ENCODE data around the gene HECA. TPM values are rescaled to one million over a fixed set of nuclear protein-coding genes. Genes with fewer than 3 reads are reported as not detected.

The HECA gene
- total and polyA plus RNA-seq, 2 experiments from 2014 or later, result 2.9 to 22.5 TPM

GRCh38 chr6:139144490-139145085, 9.7 kb downstream of the HECA start:
- in situ Hi-C loops (cut with MboI), result no loop called here
- no peak overlapping the region for H3K27ac ChIP-seq
- 97 to 98% methylated on average over 4 of the region's 4 CpGs for WGBS, 2 experiments (ENCODE audit: low coverage in 1 of 2, low lambda C conversion rate in 2 of 2, missing lambda C conversion rate in 2 of 2)

GRCh38 chr6:139145661-139146060, 10.8 kb downstream of the HECA start:
- in situ Hi-C loops (cut with MboI), result no loop called here
- Histone ChIP-seq H3K79me2 (ENCODE audit: insufficient read depth) (peaks cover 97% of the 10 kb centered on the region), H3K27ac (no peak overlapping the region), H3K27me3 (replicated peaks; ENCODE audit: insufficient read depth) (no peaks in the 10 kb centered on the region), H3K4me2 (ENCODE audit: unreplicated experiment) (no peak overlapping the region), H3K9me2 (ENCODE audit: insufficient read depth) (no peaks in the 10 kb centered on the region), H2AFZ (no peak overlapping the region), H3F3A (ENCODE audit: insufficient read depth) (no peaks in the 10 kb centered on the region), H3K9me3 (ENCODE audit: low read depth) (no peaks in the 10 kb centered on the region), H3K36me3 (ENCODE audit: low read depth) (no peaks in the 10 kb centered on the region), H3K9ac (no peak overlapping the region), H4K20me1 (ENCODE audit: insufficient read depth) (peaks cover 13% of the 10 kb centered on the region; the same call in 1 of the 2 replicates), H3K4me3 (no peak overlapping the region), H3K4me1 (ENCODE audit: insufficient read depth) (no peaks in the 10 kb centered on the region)
- no peak for DNase-seq
- WGBS, 2 experiments (ENCODE audit: low coverage in 1 of 2, low lambda C conversion rate in 2 of 2, missing lambda C conversion rate in 2 of 2), result 94 to 96% methylated on average over 3 of the region's 3 CpGs
- no peak for TF ChIP-seq EZH2 (IDR thresholded peaks at IDR 0.05; ENCODE audit: insufficient read depth, poor library complexity, severe bottlenecking)
- no peak for TF ChIP-seq EZH2phosphoT487 (IDR thresholded peaks at IDR 0.05; ENCODE audit: insufficient read depth, low read depth)

More at GRCh38 chr6:139144490-139145085, 9.7 kb downstream of the HECA start:
- Histone ChIP-seq H3K4me2 (ENCODE audit: unreplicated experiment) (no peak overlapping the region), H3F3A (ENCODE audit: insufficient read depth) (no peaks in the 10 kb centered on the region), H3K4me3 (no peak overlapping the region), H4K20me1 (ENCODE audit: insufficient read depth) (peaks cover 8% of the 10 kb centered on the region; the same call in 1 of the 2 replicates), H3K36me3 (ENCODE audit: low read depth) (no peaks in the 10 kb centered on the region), H3K4me1 (ENCODE audit: insufficient read depth) (no peaks in the 10 kb centered on the region), H3K9me3 (ENCODE audit: low read depth) (no peaks in the 10 kb centered on the region), H2AFZ (no peak overlapping the region), H3K79me2 (ENCODE audit: insufficient read depth) (peaks cover 98% of the 10 kb centered on the region), H3K9me2 (ENCODE audit: insufficient read depth) (no peaks in the 10 kb centered on the region), H3K9ac (no peak overlapping the region), H3K27me3 (replicated peaks; ENCODE audit: insufficient read depth) (no peaks in the 10 kb centered on the region)
- no peak for DNase-seq
- no peak for TF ChIP-seq EZH2phosphoT487 (IDR thresholded peaks at IDR 0.05; ENCODE audit: insufficient read depth, low read depth)
- no peak for TF ChIP-seq EZH2 (IDR thresholded peaks at IDR 0.05; ENCODE audit: insufficient read depth, poor library complexity, severe bottlenecking)

- no peaks in the 10 kb centered on the region for H3K9me3 ChIP-seq (ENCODE audit: low read depth)
- no peak overlapping the region for H3K9ac ChIP-seq
- no peak overlapping the region for H3K4me2 ChIP-seq (ENCODE audit: unreplicated experiment)
- H3K9me2 ChIP-seq (ENCODE audit: insufficient read depth), result no peaks in the 10 kb centered on the region
- 89 to 90% methylated on average over 5 of the region's 5 CpGs for WGBS, 2 experiments (ENCODE audit: low coverage in 1 of 2, low lambda C conversion rate in 2 of 2, missing lambda C conversion rate in 2 of 2)
- no peak overlapping the region for H2AFZ ChIP-seq
- DNase-seq, result no peak
- peaks cover 13% of the 10 kb centered on the region; the same call in 1 of the 2 replicates for H4K20me1 ChIP-seq (ENCODE audit: insufficient read depth)
- in situ Hi-C loops (cut with MboI), result no loop called here
- H3K27ac ChIP-seq, result no peak overlapping the region
- TF ChIP-seq EZH2phosphoT487 (IDR thresholded peaks at IDR 0.05; ENCODE audit: insufficient read depth, low read depth) (no peak), EZH2 (IDR thresholded peaks at IDR 0.05; ENCODE audit: insufficient read depth, poor library complexity, severe bottlenecking) (no peak)
- peaks cover 97% of the 10 kb centered on the region for H3K79me2 ChIP-seq (ENCODE audit: insufficient read depth)
- H3K27me3 ChIP-seq (replicated peaks; ENCODE audit: insufficient read depth), result no peaks in the 10 kb centered on the region
- no peaks in the 10 kb centered on the region for H3F3A ChIP-seq (ENCODE audit: insufficient read depth)
- no peak overlapping the region for H3K4me3 ChIP-seq
- H3K4me1 ChIP-seq (ENCODE audit: insufficient read depth), result no peaks in the 10 kb centered on the region
- no peaks in the 10 kb centered on the region for H3K36me3 ChIP-seq (ENCODE audit: low read depth)
Observed at GRCh38 chr6:139146317-139146726, 11.4 kb downstream of the HECA start.

DNA sequence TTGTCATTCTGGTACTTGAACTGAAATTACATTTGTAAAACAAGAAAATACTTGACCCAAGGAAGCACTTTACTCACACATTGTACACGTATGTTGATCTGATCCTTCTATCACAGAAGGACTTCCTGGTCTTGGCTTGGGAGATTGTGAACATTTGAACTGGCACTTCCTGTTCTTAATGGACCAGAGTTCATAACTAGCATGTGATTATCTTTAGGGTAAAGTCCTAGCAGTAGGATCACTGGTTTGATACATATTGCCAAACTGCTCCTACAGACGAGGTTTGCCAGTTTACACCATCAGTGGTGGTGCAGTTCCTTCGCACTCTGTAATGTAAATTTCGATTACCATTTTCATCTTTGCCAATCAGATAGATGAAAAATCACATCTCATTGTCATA, 12.7 kb downstream of the HECA start:
- no peaks in the 10 kb centered on the region for H3K36me3 ChIP-seq (ENCODE audit: low read depth)
- H3F3A ChIP-seq (ENCODE audit: insufficient read depth), result no peaks in the 10 kb centered on the region
- no peaks in the 10 kb centered on the region for H3K9me2 ChIP-seq (ENCODE audit: insufficient read depth)
- TF ChIP-seq EZH2 (IDR thresholded peaks at IDR 0.05; ENCODE audit: insufficient read depth, poor library complexity, severe bottlenecking) (no peak), EZH2phosphoT487 (IDR thresholded peaks at IDR 0.05; ENCODE audit: insufficient read depth, low read depth) (no peak)
- in situ Hi-C loops (cut with MboI), result no loop called here
- H3K4me1 ChIP-seq (ENCODE audit: insufficient read depth), result no peaks in the 10 kb centered on the region
- H3K9ac ChIP-seq, result no peak overlapping the region
- no peaks in the 10 kb centered on the region for H3K9me3 ChIP-seq (ENCODE audit: low read depth)
- H2AFZ ChIP-seq, result no peak overlapping the region
- WGBS, 2 experiments (ENCODE audit: low coverage in 1 of 2, low lambda C conversion rate in 2 of 2, missing lambda C conversion rate in 2 of 2), result 94 to 95% methylated on average over 4 of the region's 4 CpGs
- DNase-seq, result no peak
- no peak overlapping the region for H3K4me2 ChIP-seq (ENCODE audit: unreplicated experiment)
- no peak overlapping the region for H3K4me3 ChIP-seq
- H3K27ac ChIP-seq, result no peak overlapping the region
- H4K20me1 ChIP-seq (ENCODE audit: insufficient read depth), result peaks cover 13% of the 10 kb centered on the region; the same call in 1 of the 2 replicates
- no peaks in the 10 kb centered on the region for H3K27me3 ChIP-seq (replicated peaks; ENCODE audit: insufficient read depth)
- peaks cover 99% of the 10 kb centered on the region for H3K79me2 ChIP-seq (ENCODE audit: insufficient read depth)
